SK-N-SH treated with all-trans-retinoic acid at 6 μM for 48 hours (cell line): ENCODE measurements around the gene PRMT9.

ENCODE experiments used
- CREB5 ChIP-seq: fragments of 250-450 bp; sonication (Bioruptor Pico); IDR thresholded peaks from 2 replicates; pipeline ENCODE4 v1.5.1; 2020; ENCODE audit warnings: low read depth, mild to moderate bottlenecking, moderate library complexity
- ESRRG ChIP-seq: fragments of 250-450 bp; sonication (Bioruptor Pico); IDR thresholded peaks from 2 replicates; pipeline ENCODE4 v1.6.1; 2021; ENCODE audit warnings: mild to moderate bottlenecking
- GLIS3 ChIP-seq: fragments of 250-450 bp; sonication (Bioruptor Pico); IDR thresholded peaks from 2 replicates; pipeline ENCODE4 v1.5.0; 2020; ENCODE audit warnings: mild to moderate bottlenecking, moderate library complexity
- PATZ1 ChIP-seq: fragments of 250-450 bp; sonication (Bioruptor Pico); IDR thresholded peaks from 2 replicates; pipeline ENCODE4 v1.8.0; 2020; ENCODE audit warnings: mild to moderate bottlenecking, moderate library complexity, borderline replicate concordance
- PPARA ChIP-seq: fragments of 250-450 bp; sonication (Bioruptor Pico); IDR thresholded peaks from 2 replicates; pipeline ENCODE4 v1.5.0; 2020; ENCODE audit warnings: mild to moderate bottlenecking, borderline replicate concordance
- SNAI2 ChIP-seq: fragments of 250-450 bp; sonication (Bioruptor Pico); IDR thresholded peaks from 2 replicates; pipeline ENCODE4 v1.5.0; 2020; ENCODE audit warnings: mild to moderate bottlenecking, moderate library complexity
- TSHZ2 ChIP-seq: fragments of 250-450 bp; sonication (Bioruptor Pico); IDR thresholded peaks from 2 replicates; pipeline ENCODE4 v1.5.0; 2020; ENCODE audit warnings: mild to moderate bottlenecking, moderate library complexity
- ZFP3 ChIP-seq: fragments of 250-450 bp; sonication (Bioruptor Pico); IDR thresholded peaks from 2 replicates; pipeline ENCODE4 v1.5.0; 2020; ENCODE audit warnings: mild to moderate bottlenecking, moderate library complexity
- ZFP30 ChIP-seq: fragments of 450-650 bp; formaldehyde crosslinking; IDR thresholded peaks from 2 replicates; pipeline ENCODE4 v1.5.0; 2022; ENCODE audit warnings: mild to moderate bottlenecking, moderate library complexity
- ZNF565 ChIP-seq: fragments of 450-650 bp; formaldehyde crosslinking; conservative IDR thresholded peaks from 2 replicates; pipeline ENCODE4 v1.5.0; 2020; ENCODE audit warnings: low read depth, mild to moderate bottlenecking, moderate library complexity
- ZNF70 ChIP-seq: fragments of 450-650 bp; formaldehyde crosslinking; IDR thresholded peaks from 2 replicates; pipeline ENCODE4 v1.5.0; 2020; ENCODE audit warnings: mild to moderate bottlenecking, moderate library complexity
- ZNF8 ChIP-seq: fragments of 450-650 bp; formaldehyde crosslinking; IDR thresholded peaks from 2 replicates; pipeline ENCODE4 v1.5.0; 2020; ENCODE audit warnings: mild to moderate bottlenecking, moderate library complexity

- no peak for TF ChIP-seq ESRRG
- TF ChIP-seq ZFP3, result no peak
- TF ChIP-seq PPARA (CRISPR knock-in tag), result no peak
- no peak for TF ChIP-seq ZNF70 (CRISPR knock-in tag)
- no peak for TF ChIP-seq PATZ1 (CRISPR knock-in tag)
- no peak for TF ChIP-seq CREB5 (CRISPR knock-in tag)
- no peak for TF ChIP-seq ZNF565
- no peak for TF ChIP-seq SNAI2
- no peak for TF ChIP-seq ZNF8 (CRISPR knock-in tag)
- no peak for TF ChIP-seq ZFP30
- no peak for TF ChIP-seq GLIS3 (CRISPR knock-in tag)
- TF ChIP-seq TSHZ2, result no peak
Observed at GRCh38 chr4:147633113-147633512, 50.9 kb downstream of the PRMT9 start.
